DND-41 (cell line): Measurements from ENCODE around the gene SIPA1.

Experiments
- EZH2 ChIP-seq: IDR thresholded peaks from 3 replicates; pipeline ENCODE4 v1.6.1; 2012; ENCODE audit warnings: borderline replicate concordance, low read depth, mild to moderate bottlenecking, moderate library complexity, low read length, inconsistent platforms; ENCODE audit not compliant: severe bottlenecking
- TF ChIP-seq, protein P1 (sequence below): IDR thresholded peaks from 2 replicates; pipeline ENCODE4 v1.5.1; 2012; ENCODE audit warnings: borderline replicate concordance, low read length, moderate library complexity, mild to moderate bottlenecking; ENCODE audit not compliant: poor library complexity, severe bottlenecking; ENCODE audit errors: extremely low read depth

DNA sequence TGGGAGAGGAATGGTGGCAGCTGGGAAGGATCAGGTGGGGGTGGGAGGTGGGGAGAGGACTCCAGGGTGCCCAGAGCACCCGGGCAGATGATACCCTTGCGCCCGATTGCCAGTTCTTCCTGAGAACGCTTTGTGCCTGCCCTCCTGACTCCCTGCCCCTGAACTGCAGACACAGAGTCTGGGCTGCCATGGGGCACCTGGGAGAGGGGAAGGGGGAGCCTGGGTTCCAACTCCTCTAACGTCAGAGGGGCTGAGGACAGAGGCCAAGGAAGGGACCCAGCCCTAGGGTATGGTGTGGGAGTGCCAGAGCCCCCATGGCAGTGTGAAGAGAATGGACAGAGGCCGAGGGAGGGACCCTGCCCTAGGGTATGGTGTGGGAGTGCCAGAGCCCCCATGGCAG, 41.4 kb upstream of the SIPA1 start:
- TF ChIP-seq, protein P1, sequence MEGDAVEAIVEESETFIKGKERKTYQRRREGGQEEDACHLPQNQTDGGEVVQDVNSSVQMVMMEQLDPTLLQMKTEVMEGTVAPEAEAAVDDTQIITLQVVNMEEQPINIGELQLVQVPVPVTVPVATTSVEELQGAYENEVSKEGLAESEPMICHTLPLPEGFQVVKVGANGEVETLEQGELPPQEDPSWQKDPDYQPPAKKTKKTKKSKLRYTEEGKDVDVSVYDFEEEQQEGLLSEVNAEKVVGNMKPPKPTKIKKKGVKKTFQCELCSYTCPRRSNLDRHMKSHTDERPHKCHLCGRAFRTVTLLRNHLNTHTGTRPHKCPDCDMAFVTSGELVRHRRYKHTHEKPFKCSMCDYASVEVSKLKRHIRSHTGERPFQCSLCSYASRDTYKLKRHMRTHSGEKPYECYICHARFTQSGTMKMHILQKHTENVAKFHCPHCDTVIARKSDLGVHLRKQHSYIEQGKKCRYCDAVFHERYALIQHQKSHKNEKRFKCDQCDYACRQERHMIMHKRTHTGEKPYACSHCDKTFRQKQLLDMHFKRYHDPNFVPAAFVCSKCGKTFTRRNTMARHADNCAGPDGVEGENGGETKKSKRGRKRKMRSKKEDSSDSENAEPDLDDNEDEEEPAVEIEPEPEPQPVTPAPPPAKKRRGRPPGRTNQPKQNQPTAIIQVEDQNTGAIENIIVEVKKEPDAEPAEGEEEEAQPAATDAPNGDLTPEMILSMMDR, result no peak
- TF ChIP-seq EZH2, result no peak
